GM19467 (cell line): ENCODE measurements around the gene SSH2.

Source experiments
- ATAC-seq: cut with Tn5 transposase; IDR thresholded peaks from one replicate; pipeline ENCODE4 v1.9.1; 2021; ENCODE audit warnings: mild to moderate bottlenecking, moderate library complexity; ENCODE audit not compliant: unreplicated experiment

SSH2 gene

GRCh38 chr17:29837531-29837930 lies 92.5 kb downstream of the SSH2 start:
- ATAC-seq, result no peak

GRCh38 chr17:29836643-29837042 lies 93.4 kb downstream of the SSH2 start:
- ATAC-seq, result no peak

GRCh38 chr17:29835435-29836351 lies 94.3 kb downstream of the SSH2 start:
- ATAC-seq, result no peak

- ATAC-seq, result no peak
These were observed 96.2 kb downstream of the SSH2 start for GRCh38 chr17:29833801-29834200.

- ATAC-seq, result no peak
These were observed 101.2 kb downstream of the SSH2 start for GRCh38 chr17:29828676-29829284.

- ATAC-seq, result no peak
These were observed 102.8 kb downstream of the SSH2 start for GRCh38 chr17:29827179-29827578.

- ATAC-seq, result no peak
These were observed 103.8 kb downstream of the SSH2 start for GRCh38 chr17:29826114-29826692.

GRCh38 chr17:29825604-29826003 lies 104.4 kb downstream of the SSH2 start:
- ATAC-seq, result no peak

- ATAC-seq, result no peak
These were observed 108.1 kb downstream of the SSH2 start for GRCh38 chr17:29821897-29822296.

- no peak for ATAC-seq
These were observed 109.6 kb downstream of the SSH2 start for GRCh38 chr17:29820425-29820824.

GRCh38 chr17:29807520-29808361 lies 122.3 kb downstream of the SSH2 start:
- no peak for ATAC-seq

- no peak for ATAC-seq
These were observed 127.8 kb downstream of the SSH2 start for GRCh38 chr17:29802246-29802645.

- ATAC-seq, result no peak
These were observed 129.6 kb downstream of the SSH2 start for GRCh38 chr17:29800457-29800856.

GRCh38 chr17:29796652-29797051 lies 133.4 kb downstream of the SSH2 start:
- ATAC-seq, result no peak

GRCh38 chr17:29793501-29793900 lies 136.5 kb downstream of the SSH2 start:
- no peak for ATAC-seq

GRCh38 chr17:29791336-29792080 lies 138.5 kb downstream of the SSH2 start:
- no peak for ATAC-seq

GRCh38 chr17:29789196-29790170 lies 140.5 kb downstream of the SSH2 start:
- ATAC-seq, result no peak

- ATAC-seq, result no peak
These were observed 142.0 kb downstream of the SSH2 start for GRCh38 chr17:29787995-29788394.

GRCh38 chr17:29782917-29783316 lies 147.1 kb downstream of the SSH2 start:
- no peak for ATAC-seq
